ENCODE results near the gene TRHDE. TPM values are rescaled to one million over a fixed set of nuclear protein-coding genes. Genes with fewer than 3 reads are reported as not detected.

The TRHDE gene
- total RNA-seq, 1 experiment from 2014 or later = 1.9 TPM

DNA sequence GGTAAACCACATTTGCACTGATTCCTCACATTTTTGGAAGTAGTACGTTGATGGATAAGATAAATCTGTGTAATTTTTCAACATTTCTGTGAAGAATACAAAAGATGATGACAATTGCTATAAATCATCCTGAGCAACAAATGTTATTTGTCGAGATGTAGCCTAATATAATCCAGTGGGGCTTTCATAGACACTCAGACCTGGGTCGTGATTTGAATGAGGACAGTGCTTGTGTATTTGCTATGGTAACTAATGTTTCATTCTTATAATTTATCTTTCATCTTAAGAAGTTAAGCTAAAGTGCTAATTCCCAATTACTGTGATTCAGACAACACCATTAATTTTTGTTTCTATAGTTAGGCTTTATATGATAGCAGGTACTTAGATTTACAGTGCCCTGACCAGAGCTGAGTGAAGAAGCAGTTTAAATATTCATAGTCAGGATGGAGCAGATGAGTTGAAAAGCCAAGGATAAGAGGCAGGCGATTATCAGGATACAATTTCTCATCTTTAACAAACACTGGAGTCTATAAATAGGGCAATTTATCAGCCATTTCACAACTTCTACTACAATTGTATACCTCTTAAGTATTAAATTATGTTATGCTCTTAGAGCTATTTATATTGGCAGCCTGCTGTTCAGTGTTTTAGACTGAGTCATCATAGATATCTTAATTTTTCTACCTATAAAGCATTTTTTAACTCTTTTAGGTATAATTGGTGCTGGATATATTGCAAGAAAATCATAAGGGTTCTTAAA lies 359.9 kb downstream of the TRHDE start:
- POLR2A ChIA-PET = no interaction called here
- Histone ChIP-seq H3K4me1 (ENCODE audit: control insufficient read depth, insufficient read depth, low read length) (no peaks in the 10 kb centered on the region), H3K27ac (ENCODE audit: low read length) (no peak overlapping the region), H3K4me3 (ENCODE audit: low read depth in 2 of 2, low read length in 2 of 2) (no peak overlapping the region), H3K27me3 (ENCODE audit: control insufficient read depth, insufficient read depth, low read length) (no peaks in the 10 kb centered on the region), H3K36me3 (ENCODE audit: control insufficient read depth, insufficient read depth, low read length) (no peaks in the 10 kb centered on the region), H3K9me3 (ENCODE audit: control insufficient read depth, insufficient read depth, low read depth, low read length) (no peaks in the 10 kb centered on the region)
- TF ChIP-seq, protein P1, sequence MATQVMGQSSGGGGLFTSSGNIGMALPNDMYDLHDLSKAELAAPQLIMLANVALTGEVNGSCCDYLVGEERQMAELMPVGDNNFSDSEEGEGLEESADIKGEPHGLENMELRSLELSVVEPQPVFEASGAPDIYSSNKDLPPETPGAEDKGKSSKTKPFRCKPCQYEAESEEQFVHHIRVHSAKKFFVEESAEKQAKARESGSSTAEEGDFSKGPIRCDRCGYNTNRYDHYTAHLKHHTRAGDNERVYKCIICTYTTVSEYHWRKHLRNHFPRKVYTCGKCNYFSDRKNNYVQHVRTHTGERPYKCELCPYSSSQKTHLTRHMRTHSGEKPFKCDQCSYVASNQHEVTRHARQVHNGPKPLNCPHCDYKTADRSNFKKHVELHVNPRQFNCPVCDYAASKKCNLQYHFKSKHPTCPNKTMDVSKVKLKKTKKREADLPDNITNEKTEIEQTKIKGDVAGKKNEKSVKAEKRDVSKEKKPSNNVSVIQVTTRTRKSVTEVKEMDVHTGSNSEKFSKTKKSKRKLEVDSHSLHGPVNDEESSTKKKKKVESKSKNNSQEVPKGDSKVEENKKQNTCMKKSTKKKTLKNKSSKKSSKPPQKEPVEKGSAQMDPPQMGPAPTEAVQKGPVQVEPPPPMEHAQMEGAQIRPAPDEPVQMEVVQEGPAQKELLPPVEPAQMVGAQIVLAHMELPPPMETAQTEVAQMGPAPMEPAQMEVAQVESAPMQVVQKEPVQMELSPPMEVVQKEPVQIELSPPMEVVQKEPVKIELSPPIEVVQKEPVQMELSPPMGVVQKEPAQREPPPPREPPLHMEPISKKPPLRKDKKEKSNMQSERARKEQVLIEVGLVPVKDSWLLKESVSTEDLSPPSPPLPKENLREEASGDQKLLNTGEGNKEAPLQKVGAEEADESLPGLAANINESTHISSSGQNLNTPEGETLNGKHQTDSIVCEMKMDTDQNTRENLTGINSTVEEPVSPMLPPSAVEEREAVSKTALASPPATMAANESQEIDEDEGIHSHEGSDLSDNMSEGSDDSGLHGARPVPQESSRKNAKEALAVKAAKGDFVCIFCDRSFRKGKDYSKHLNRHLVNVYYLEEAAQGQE (IDR thresholded peaks at IDR 0.05; ENCODE audit: insufficient read depth in 1 of 2, low read depth in 2 of 2, low read length in 1 of 2) = no peak
- TF ChIP-seq, protein P2, sequence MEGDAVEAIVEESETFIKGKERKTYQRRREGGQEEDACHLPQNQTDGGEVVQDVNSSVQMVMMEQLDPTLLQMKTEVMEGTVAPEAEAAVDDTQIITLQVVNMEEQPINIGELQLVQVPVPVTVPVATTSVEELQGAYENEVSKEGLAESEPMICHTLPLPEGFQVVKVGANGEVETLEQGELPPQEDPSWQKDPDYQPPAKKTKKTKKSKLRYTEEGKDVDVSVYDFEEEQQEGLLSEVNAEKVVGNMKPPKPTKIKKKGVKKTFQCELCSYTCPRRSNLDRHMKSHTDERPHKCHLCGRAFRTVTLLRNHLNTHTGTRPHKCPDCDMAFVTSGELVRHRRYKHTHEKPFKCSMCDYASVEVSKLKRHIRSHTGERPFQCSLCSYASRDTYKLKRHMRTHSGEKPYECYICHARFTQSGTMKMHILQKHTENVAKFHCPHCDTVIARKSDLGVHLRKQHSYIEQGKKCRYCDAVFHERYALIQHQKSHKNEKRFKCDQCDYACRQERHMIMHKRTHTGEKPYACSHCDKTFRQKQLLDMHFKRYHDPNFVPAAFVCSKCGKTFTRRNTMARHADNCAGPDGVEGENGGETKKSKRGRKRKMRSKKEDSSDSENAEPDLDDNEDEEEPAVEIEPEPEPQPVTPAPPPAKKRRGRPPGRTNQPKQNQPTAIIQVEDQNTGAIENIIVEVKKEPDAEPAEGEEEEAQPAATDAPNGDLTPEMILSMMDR (IDR thresholded peaks at IDR 0.05) = no peak
- TF ChIP-seq POLR2AphosphoS5 (IDR thresholded peaks at IDR 0.05; ENCODE audit: low read depth, low read length) (no peak), TCF7L2 (IDR thresholded peaks at IDR 0.05; ENCODE audit: low read depth, low read length) (no peak), SIN3A (IDR thresholded peaks at IDR 0.05; ENCODE audit: borderline replicate concordance, insufficient read depth, low read depth, low read length) (no peak)
- no TSS peak for BruUV-seq (replicated peaks)
- intact Hi-C loops (cut with micrococcal nuclease; ENCODE audit: unreplicated experiment) = no loop called here
- ATAC-seq (no peak), DNase-seq (ENCODE audit: low read depth, low spot score) (no peak)
- in situ Hi-C loops (cut with HindIII; ENCODE audit: low pct_unique_long_range_greater_than_20kb, low sequenced_read_pairs) = no loop called here
- CTCF ChIA-PET = no interaction called here

DNA sequence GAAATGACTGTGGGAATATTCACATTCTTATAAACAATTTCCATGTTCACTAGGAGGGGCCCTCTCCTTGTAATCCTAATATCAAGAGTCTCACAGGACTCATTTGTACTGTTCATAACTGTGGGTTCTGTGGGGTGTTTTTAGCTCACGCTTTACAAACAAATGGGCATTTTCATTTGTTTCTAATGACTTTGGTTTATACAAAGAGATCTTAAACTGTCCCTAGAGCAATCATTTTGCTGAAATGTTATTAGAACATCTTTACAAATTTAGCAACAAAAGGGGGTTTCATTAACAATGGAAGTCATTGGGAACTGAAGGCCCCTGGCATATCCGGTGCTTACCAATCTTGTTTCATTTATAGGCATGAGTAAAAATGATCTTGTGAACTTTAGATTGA lies 370.5 kb downstream of the TRHDE start:
- H3K27ac ChIP-seq (ENCODE audit: low read length) = no peak overlapping the region
- H3K36me3 ChIP-seq (ENCODE audit: control insufficient read depth, insufficient read depth, low read length) = no peaks in the 10 kb centered on the region
- no peak for ATAC-seq
- intact Hi-C loops (cut with micrococcal nuclease; ENCODE audit: unreplicated experiment) = no loop called here
- POLR2A ChIA-PET = no interaction called here
- in situ Hi-C loops (cut with HindIII; ENCODE audit: low pct_unique_long_range_greater_than_20kb, low sequenced_read_pairs) = no loop called here
- TF ChIP-seq, protein P1 (IDR thresholded peaks at IDR 0.05; ENCODE audit: insufficient read depth in 1 of 2, low read depth in 2 of 2, low read length in 1 of 2) = no peak
- TF ChIP-seq, protein P2 (IDR thresholded peaks at IDR 0.05) = no peak
- TF ChIP-seq SIN3A (IDR thresholded peaks at IDR 0.05; ENCODE audit: borderline replicate concordance, insufficient read depth, low read depth, low read length) (no peak), TCF7L2 (IDR thresholded peaks at IDR 0.05; ENCODE audit: low read depth, low read length) (no peak), POLR2AphosphoS5 (IDR thresholded peaks at IDR 0.05; ENCODE audit: low read depth, low read length) (no peak)
- 0 out of 2 replicates have a peak, but pooled peaks cover 5% of the 10 kb centered on the region for H3K9me3 ChIP-seq (ENCODE audit: control insufficient read depth, insufficient read depth, low read depth, low read length)
- no peaks in the 10 kb centered on the region for H3K4me1 ChIP-seq (ENCODE audit: control insufficient read depth, insufficient read depth, low read length)
- H3K4me3 ChIP-seq (ENCODE audit: low read depth in 2 of 2, low read length in 2 of 2) = no peak overlapping the region
- no peak for DNase-seq (ENCODE audit: low read depth, low spot score)
- no peaks in the 10 kb centered on the region for H3K27me3 ChIP-seq (ENCODE audit: control insufficient read depth, insufficient read depth, low read length)
- CTCF ChIA-PET = no interaction called here
- no TSS peak for BruUV-seq (replicated peaks)

Data from Panc1 (cell line).